PC-9 (cell line): ENCODE results near the gene LCAT. TPM values are rescaled to one million over a fixed set of nuclear protein-coding genes. Genes with fewer than 3 reads are reported as not detected.

Experiments
- BruUV-seq: library from RNA; stranded (reverse); fragments of 400-500 nt; replicated peaks from 2 replicates; lab custom pipeline; 2021; lab: Mats Ljungman, UMichigan
- CTCF ChIA-PET: fragments of 300-600 bp; sonication (Branson Sonifier 250); formaldehyde crosslinking; loops from one replicate; lab custom pipeline; 2022; ENCODE audit warnings: antibody characterized with exemption; lab: Charles Lee
- POLR2A ChIA-PET: fragments of 300-600 bp; sonication (Branson Sonifier 250); formaldehyde crosslinking; loops from one replicate; lab custom pipeline; 2022; ENCODE audit warnings: antibody characterized with exemption; ENCODE audit not compliant: unreplicated experiment; lab: Charles Lee
- DNase-seq, 2 experiments: peaks; one replicate each; pipeline versions ENCODE4 v3.0.0 to v3.0.0-alpha.2; 2015 to 2022; ENCODE audit warnings: mixed read lengths in 1 of 2
- H2AFZ ChIP-seq: fragments of 200-600 bp; sonication (generic); 2 replicates; pipeline ENCODE4 v1.8.1; 2017; ENCODE audit warnings: antibody characterized with exemption
- H3F3A ChIP-seq: fragments of 200-600 bp; sonication (generic); 2 replicates; pipeline ENCODE4 v1.8.1; 2017; ENCODE audit warnings: antibody characterized with exemption, mild to moderate bottlenecking, low read depth; ENCODE audit not compliant: insufficient read depth
- H3K27ac ChIP-seq: fragments of 200-600 bp; sonication (generic); 2 replicates; pipeline ENCODE4 v1.6.1; 2016; ENCODE audit warnings: mixed run types
- H3K27me3 ChIP-seq: fragments of 200-600 bp; sonication (generic); 2 replicates; pipeline ENCODE4 v1.6.1; 2016; ENCODE audit warnings: low read depth, mixed run types; ENCODE audit not compliant: insufficient read depth
- H3K36me3 ChIP-seq: fragments of 200-600 bp; sonication (generic); 2 replicates; pipeline ENCODE4 v1.6.1; 2016; ENCODE audit warnings: low read depth, mixed run types
- H3K4me1 ChIP-seq: fragments of 200-600 bp; sonication (generic); replicated peaks from 2 replicates; pipeline ENCODE4 v1.6.1; 2016; ENCODE audit warnings: mixed run types; ENCODE audit not compliant: insufficient read depth
- H3K4me2 ChIP-seq: fragments of 200-600 bp; sonication (generic); 2 replicates; pipeline ENCODE4 v1.6.1; 2017; ENCODE audit warnings: mixed run types
- H3K4me3 ChIP-seq: fragments of 200-600 bp; sonication (generic); 2 replicates; pipeline ENCODE4 v1.6.1; 2016; ENCODE audit warnings: mixed run types
- H3K79me2 ChIP-seq: fragments of 200-600 bp; sonication (generic); 2 replicates; pipeline ENCODE4 v1.6.1; 2017; ENCODE audit warnings: low read depth, mixed run types
- H3K9me2 ChIP-seq: fragments of 200-600 bp; sonication (generic); 2 replicates; pipeline ENCODE4 v1.8.1; 2017; ENCODE audit warnings: mild to moderate bottlenecking; ENCODE audit not compliant: insufficient read depth
- H3K9me3 ChIP-seq: fragments of 200-600 bp; sonication (generic); 2 replicates; pipeline ENCODE4 v1.8.1; 2016; ENCODE audit warnings: low read depth; ENCODE audit not compliant: insufficient read depth
- H4K20me1 ChIP-seq: fragments of 200-600 bp; sonication (generic); 2 replicates; pipeline ENCODE4 v1.8.1; 2017; ENCODE audit not compliant: insufficient read depth
- EZH2 ChIP-seq: fragments of 200-600 bp; sonication (generic); IDR thresholded peaks from 2 replicates; pipeline ENCODE4 v1.8.0; 2017; ENCODE audit warnings: antibody characterized with exemption, low read depth
- intact Hi-C: fragments of 100-400 bp; cut with micrococcal nuclease; formaldehyde crosslinking; loops from one replicate; pipeline ENCODE4 v1.10.0; 2022; ENCODE audit not compliant: unreplicated experiment
- total RNA-seq: library from RNA; stranded (reverse); gene quantifications from 2 replicates; pipeline ENCODE4 v1.2.3, GENCODE V29; 2021
- TF ChIP-seq, protein P1 (sequence below): fragments of 200-600 bp; sonication (generic); conservative IDR thresholded peaks from 2 replicates; pipeline ENCODE4 v1.6.1; 2017; ENCODE audit warnings: mixed run types, antibody characterized with exemption, mild to moderate bottlenecking, moderate library complexity

LCAT gene
- total RNA-seq, 1 experiment from 2014 or later: 11.9 TPM

GRCh38 chr16:67954421-67955196 is 10.7 kb upstream of the LCAT start:
- intact Hi-C loops: no loop called here
- BruUV-seq: no TSS peak
- POLR2A ChIA-PET: no interaction called here
- Histone ChIP-seq H3K27me3 (no peaks in the 10 kb centered on the region), H3K27ac (no peak overlapping the region), H3K4me1 (no peaks in the 10 kb centered on the region), H3K36me3 (no peaks in the 10 kb centered on the region), H3K4me2 (no peak overlapping the region), H2AFZ (no peak overlapping the region), H3K4me3 (no peak overlapping the region), H3F3A (no peaks in the 10 kb centered on the region), H3K9me2 (no peaks in the 10 kb centered on the region), H3K79me2 (no peaks in the 10 kb centered on the region), H4K20me1 (no peaks in the 10 kb centered on the region), H3K9me3 (no peaks in the 10 kb centered on the region)
- TF ChIP-seq EZH2: no peak
- TF ChIP-seq, protein P1, sequence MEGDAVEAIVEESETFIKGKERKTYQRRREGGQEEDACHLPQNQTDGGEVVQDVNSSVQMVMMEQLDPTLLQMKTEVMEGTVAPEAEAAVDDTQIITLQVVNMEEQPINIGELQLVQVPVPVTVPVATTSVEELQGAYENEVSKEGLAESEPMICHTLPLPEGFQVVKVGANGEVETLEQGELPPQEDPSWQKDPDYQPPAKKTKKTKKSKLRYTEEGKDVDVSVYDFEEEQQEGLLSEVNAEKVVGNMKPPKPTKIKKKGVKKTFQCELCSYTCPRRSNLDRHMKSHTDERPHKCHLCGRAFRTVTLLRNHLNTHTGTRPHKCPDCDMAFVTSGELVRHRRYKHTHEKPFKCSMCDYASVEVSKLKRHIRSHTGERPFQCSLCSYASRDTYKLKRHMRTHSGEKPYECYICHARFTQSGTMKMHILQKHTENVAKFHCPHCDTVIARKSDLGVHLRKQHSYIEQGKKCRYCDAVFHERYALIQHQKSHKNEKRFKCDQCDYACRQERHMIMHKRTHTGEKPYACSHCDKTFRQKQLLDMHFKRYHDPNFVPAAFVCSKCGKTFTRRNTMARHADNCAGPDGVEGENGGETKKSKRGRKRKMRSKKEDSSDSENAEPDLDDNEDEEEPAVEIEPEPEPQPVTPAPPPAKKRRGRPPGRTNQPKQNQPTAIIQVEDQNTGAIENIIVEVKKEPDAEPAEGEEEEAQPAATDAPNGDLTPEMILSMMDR: no peak
- no peak for DNase-seq
- CTCF ChIA-PET: no interaction called here

DNA sequence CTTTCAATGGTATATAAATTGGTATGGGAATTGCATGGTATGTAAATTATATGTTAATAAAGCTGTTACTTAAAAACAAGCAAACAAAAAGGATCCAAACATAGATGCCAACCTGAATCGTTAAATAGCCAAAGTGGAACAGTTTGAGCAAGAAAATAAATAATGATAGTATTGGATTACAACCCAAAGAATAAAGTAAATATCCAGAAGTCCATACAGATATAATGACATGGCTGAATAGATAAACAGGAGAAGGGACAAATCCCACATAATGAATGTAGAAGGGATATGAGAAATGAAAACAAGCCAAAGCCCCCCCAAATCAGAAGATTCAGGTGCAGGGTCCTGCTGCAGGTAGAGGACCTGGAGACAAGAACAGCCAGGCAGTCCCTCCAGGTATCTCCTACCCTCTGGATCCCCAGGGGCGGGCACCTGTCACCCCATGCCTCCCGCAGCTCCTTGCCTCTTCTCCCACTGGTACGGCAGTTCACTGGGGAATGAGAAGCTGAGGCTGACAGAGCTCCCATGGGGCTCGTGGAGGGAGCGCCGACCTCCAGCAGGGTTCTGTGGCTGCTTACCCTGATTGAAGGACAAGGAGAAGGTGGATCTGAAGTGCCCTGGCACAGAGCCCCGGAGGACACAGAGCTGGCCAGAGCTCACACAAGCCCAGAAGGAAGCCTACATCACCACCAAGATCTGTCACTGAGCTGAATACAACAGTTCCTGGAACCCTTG is 9.9 kb upstream of the LCAT start:
- no TSS peak for BruUV-seq
- H3K4me2 ChIP-seq: no peak overlapping the region
- no peak overlapping the region for H3K4me3 ChIP-seq
- no peaks in the 10 kb centered on the region for H3K4me1 ChIP-seq
- H3K9me3 ChIP-seq: no peaks in the 10 kb centered on the region
- ChIA-PET CTCF (interaction anchor here (0.6 kb wide), 1 partner anchor 263 kb away, joined by 4 read pairs; no protein-coding TSS in a partner anchor), POLR2A (interaction anchor here (0.5 kb wide), 1 partner anchor 165 kb away, joined by 7 read pairs; no protein-coding TSS in a partner anchor)
- H3K27ac ChIP-seq: no peak overlapping the region
- no peaks in the 10 kb centered on the region; the same call in 1 of the 2 replicates for H4K20me1 ChIP-seq
- DNase-seq: no peak
- H3F3A ChIP-seq: no peaks in the 10 kb centered on the region
- no peaks in the 10 kb centered on the region for H3K27me3 ChIP-seq
- TF ChIP-seq EZH2: no peak
- TF ChIP-seq, protein P1: no peak
- intact Hi-C loops: no loop called here
- H2AFZ ChIP-seq: no peak overlapping the region
- H3K79me2 ChIP-seq: no peaks in the 10 kb centered on the region
- H3K9me2 ChIP-seq: no peaks in the 10 kb centered on the region
- no peaks in the 10 kb centered on the region for H3K36me3 ChIP-seq

- no peaks in the 10 kb centered on the region for H3K36me3 ChIP-seq
- CTCF ChIA-PET: no interaction called here
These were observed 7.6 kb upstream of the LCAT start for GRCh38 chr16:67951485-67951884.

More at GRCh38 chr16:67951485-67951884, 7.6 kb upstream of the LCAT start:
- Histone ChIP-seq H2AFZ (no peak overlapping the region), H3K27me3 (no peaks in the 10 kb centered on the region), H3K27ac (no peak overlapping the region), H3K4me1 (no peaks in the 10 kb centered on the region), H3K9me3 (no peaks in the 10 kb centered on the region), H4K20me1 (no peaks in the 10 kb centered on the region; the same call in 1 of the 2 replicates), H3K4me2 (no peak overlapping the region), H3K4me3 (no peak overlapping the region), H3K79me2 (no peaks in the 10 kb centered on the region), H3F3A (no peaks in the 10 kb centered on the region), H3K9me2 (no peaks in the 10 kb centered on the region)
- POLR2A ChIA-PET: interaction anchor here (0.7 kb wide), 1 partner anchor 70 kb away, joined by 3 read pairs; no protein-coding TSS in a partner anchor
- no peak for DNase-seq
- no TSS peak for BruUV-seq
- intact Hi-C loops: no loop called here
- TF ChIP-seq, protein P1: no peak
- no peak for TF ChIP-seq EZH2
